Activated T-cell treated with anti-CD3 and anti-CD28 coated beads for 1 hour (primary cell): ENCODE data around the gene NSUN2.

Experiments used
- DNase-seq: peaks from one replicate; pipeline ENCODE4 v3.0.0-alpha.2; 2020; ENCODE audit warnings: low read depth

Gene NSUN2

DNA sequence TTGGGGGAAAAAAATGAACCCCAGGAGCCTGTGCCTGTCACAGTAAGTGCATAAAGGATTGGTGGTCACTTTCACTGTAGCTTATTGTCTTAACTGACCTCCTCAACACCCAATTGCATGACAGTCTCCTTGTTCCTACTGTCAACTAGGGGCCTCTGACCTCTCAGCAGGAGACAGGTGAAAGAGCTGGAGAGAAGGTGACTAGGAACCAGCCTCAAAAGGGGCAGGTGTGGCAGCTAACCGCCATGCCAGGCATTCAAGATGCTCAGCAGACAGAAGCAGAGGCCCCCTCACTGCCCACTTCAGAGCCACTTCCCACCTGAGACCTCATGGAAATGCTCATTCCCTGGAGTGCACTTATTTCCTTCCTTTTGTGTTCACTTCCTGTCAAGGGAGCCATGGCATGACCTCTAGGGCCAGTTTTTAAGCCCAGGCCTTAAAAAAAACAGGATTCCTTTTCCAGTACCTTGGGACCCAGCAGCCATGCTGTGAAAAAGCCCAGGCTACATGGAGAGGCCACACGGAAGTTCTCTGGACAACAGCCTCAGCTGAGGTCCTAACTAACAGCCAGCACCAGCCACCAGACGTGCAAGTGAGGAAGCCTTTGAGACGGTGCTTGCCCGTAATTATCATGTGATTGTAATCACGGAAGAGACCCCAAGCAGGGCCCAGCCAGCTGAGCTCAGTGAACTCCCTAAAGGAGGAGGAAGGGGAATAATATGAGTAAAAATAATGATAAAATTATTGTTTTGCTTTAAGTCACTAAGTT, 74.9 kb downstream of the NSUN2 start:
- DNase-seq = no peak

GRCh38 chr5:6556802-6557102, 76.1 kb downstream of the NSUN2 start:
- DNase-seq = no peak

- DNase-seq = no peak
Measured at GRCh38 chr5:6556089-6556801, 76.6 kb downstream of the NSUN2 start.

DNA sequence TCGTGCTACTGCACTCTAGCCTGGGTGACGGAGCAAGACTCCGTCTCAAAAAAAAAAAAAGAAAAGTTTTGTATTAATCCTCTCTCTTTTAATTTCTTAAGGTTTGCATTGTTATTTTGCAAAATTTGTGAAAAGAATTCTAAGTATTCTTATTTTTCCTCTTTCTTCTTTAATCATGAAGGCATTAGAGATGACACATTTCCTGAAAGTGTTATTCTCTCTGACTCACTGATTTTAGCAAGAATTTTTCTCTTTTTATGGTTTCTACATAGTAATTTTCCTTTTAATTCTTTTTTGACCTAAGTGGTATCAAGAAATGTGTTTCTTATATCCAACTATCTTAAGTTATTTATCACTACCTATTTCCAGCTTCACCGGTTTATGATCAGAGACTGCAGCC, 78.0 kb downstream of the NSUN2 start:
- no peak for DNase-seq

GRCh38 chr5:6553972-6554371, 78.9 kb downstream of the NSUN2 start:
- DNase-seq = no peak

- no peak for DNase-seq
Measured at GRCh38 chr5:6552612-6553011, 80.2 kb downstream of the NSUN2 start.

GRCh38 chr5:6551955-6552313, 80.9 kb downstream of the NSUN2 start:
- no peak for DNase-seq

DNA sequence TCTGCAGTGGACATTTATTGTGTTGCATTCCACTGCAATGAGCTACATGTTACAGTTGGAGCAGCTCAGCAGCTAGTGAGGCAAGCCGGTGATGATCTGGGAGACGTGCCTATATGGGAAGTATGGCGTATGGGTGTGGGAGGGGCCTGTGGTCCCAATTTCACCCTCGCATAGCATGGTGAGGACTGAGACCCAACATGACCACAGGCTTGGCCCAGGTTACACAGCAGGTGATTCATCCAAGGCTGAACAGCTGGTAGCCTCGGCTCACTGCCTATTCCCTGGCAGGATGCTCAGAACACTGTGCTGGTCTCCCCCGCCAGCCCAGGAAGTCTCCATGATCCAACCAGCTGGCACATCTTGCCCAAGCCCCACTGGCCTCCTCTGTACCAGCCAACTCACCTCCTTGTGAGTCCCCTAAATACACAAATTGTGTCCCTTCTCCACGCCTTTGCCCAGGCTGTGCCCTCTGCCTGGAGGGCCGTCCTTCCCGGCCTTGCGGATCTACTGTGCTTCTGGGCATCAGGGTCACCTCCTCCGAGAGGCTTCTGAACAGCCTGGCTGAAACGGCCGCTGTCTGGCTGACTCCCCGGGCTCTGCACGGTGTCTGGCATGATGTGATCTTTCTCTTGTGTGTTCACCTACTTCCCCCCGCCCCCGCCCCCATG, 81.4 kb downstream of the NSUN2 start:
- no peak for DNase-seq

DNA sequence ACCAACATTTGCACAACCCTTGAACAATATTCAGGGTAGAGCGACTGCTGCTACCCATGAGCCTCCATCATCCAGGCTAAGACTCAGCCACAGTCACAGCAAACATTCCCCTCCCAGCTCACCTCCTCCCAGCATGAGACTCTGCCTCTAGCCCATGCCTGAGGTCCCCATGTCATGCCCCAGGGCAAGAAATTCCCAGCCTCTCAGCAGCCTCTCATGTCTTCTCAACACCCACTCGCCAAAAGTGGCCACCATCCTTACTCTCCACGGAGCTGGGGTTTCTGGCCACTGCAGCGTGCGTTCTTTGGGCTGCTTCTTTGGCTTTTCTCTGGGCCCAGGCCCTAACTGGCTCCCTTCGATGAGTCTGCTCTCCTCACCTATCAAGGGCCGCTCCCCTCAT, 82.2 kb downstream of the NSUN2 start:
- DNase-seq = no peak
